HG03159 (cell line): Measurements from ENCODE around the gene TMEM14A.
"Not testable (repeated sequence)": the region's sequence is repeated elsewhere in the genome, so short reads cannot be mapped to it uniquely, and the experiment has no call there.

Source experiments
- ATAC-seq: cut with Tn5 transposase; IDR thresholded peaks from one replicate; pipeline ENCODE4 v1.9.1; 2021; ENCODE audit warnings: mild to moderate bottlenecking, moderate library complexity; ENCODE audit not compliant: unreplicated experiment

The TMEM14A gene

DNA sequence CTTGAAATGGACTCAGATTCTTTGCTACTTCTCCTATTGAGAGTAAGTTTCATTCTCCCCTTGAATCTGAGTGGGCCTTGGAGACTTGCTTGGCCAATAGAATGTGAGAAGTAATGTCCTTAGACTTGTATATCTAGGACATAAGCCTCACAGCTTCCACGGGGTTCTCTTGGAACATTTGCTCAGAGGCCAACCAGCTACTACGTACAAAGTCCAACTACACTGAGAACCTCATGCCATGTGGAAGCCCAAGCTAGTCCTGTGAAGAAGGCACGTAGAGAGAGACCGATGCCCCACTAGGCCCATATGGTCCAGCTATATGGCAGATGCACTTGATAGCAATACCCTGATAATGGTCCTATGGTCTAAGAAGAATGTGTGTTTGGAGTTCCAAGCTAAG lies 22.9 kb downstream of the TMEM14A start:
- no peak for ATAC-seq

DNA sequence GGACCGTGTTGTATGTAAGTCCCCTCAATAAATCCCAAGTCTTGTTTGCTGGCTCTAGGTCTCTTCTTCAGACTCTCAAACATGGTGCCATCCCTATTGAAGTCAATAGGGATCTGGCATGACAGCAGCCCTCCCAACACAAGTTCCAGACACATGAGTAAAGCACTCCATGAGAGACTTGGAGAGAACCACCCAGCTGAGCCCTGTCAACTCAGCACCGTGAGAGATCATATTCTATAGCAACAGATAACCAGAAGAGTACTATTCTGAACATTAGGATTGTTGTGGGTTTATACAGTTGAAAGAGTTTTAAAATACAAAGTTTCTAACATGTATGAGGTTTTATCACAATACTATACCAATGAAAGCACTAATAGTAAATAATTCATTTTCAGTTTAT lies 23.5 kb downstream of the TMEM14A start:
- no peak for ATAC-seq

DNA sequence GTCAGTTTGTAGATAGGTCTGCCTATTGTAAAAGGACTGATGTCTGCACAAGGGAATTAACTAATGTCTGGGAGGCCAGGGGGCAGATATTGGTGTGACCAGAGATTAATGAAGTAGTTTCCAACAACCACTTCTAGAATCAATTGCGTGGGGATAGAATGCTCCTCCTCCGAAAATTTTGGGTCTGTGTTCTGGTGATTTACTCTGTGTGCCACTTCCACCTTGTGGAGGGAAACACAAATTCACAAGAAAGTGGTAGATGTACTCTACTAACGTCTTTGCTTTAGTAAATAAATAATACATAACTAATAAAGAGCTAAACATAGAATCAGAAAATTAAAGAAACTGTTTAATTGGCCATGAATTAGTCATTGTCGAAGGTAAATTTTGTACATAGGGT lies 25.5 kb downstream of the TMEM14A start:
- no peak for ATAC-seq

DNA sequence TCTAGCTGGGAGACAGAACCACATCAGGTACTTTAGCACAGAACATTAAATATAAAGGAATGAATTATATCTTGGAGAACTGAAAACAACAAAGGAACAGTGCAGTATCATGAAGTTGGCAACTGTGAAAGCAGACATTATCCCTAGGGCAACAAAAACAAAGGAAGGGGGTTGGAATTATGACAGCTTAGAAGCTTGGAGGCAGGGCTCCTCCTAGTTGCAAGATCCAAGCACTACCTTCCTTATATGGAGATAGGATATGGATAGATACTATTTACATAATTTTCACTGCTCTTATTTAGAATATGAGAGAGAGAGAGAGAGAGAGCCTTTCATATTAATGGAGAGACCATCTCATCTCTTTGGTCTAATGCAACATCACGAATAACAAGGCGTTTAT lies 27.0 kb downstream of the TMEM14A start:
- no peak for ATAC-seq

DNA sequence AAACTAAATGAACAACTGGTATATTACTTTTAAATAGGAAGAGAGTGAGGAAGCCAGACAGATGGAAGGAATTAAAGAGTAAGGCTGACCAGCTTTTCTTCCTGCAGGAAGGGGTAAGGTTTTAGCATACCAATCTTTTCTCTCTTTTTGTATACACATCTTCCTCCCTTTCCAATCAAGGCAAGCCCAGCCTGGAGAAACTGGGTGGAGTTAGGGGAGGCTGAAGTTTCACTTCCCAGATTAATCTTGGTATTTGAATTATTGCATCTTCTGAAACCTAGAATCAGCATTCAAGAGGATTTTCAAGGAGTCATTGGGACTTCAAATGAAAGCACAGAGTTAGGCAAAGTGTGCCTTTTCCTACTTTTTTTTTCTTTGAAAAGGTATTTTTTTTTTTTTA lies 33.1 kb downstream of the TMEM14A start:
- ATAC-seq: no peak

DNA sequence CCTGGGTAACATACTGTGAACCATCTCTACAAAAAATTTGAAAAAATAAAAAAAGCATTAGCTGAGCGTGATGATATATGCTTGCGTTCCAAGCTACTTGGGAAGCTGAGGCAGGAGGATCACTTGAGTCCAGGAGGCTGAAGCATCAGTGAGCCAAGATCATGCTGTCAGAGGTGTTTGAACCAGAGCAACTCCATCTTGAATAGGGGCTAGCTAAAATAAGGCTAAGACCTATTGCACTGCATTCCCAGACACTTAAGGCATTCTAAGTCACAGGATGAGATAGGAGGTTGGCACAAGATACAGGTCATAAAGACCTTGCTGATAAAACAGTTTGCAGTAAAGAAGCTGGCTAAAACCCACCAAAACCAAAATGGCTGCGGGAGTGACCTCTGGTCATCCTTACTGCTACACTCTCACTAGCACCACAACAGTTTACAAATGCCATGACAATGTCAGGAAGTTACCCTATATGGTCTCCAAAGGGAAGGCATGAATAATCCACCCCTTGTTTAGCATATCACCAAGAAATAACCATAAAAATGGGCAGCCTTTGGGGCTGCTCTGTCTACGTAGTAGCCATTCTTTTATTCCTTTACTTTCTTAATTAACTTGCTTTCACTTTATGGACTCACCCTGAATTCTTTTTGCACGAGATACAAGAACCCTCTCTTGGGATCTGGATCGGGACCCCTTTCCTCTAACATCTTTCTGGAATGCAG lies 34.0 kb downstream of the TMEM14A start:
- not testable (repeated sequence) for ATAC-seq

DNA sequence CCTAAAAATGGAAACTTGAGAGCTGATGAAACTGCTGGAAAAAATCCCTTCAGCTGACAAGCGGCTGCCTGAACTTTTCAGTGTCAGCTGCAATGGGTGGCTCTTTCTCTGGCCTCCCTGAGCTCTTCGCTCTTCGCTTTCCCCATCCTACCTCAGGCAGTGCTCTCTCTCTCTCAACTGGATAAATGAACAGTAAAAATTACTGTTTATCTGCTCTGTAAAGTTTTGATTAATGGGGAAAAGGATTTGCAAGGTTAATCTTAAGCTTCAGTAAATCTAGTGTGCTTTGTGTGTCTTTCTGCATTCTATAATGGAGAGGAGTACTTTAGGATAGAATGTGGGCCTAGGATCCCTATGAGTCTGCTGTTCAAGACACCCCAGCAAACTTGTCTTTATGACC lies 35.1 kb downstream of the TMEM14A start:
- no peak for ATAC-seq

DNA sequence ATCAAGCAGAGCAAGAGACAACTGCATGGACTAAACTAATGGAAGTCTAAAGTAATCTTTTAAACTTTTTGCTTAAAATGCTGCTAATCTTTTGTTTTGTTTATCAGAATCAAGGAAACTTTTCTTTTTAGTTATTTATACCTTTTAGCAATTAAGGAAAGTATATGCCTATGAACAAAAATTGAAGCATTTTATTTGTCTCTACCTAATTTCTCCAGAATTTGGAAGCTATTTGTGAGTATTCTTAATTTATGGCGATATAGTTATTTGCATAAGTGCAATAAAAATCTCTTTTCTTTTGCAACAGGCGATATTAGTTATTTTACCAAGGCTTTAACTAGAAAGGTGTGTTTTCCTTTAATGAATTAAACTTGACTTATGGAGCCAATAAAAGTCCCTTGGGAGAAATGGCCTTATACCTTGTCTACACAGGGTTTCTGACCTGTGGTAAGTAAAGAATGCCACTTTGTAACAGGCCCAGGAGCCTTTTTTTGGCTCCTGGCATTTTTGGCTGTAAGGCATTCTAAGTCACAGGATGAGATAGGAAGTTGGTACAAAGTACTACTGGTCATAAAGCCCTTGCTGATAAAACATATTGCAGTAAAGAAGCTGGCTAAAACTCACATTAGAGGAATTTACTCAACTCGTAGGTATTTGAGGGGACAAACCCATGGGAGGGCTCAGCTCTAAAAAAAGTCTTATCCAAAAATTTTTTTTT lies 37.2 kb downstream of the TMEM14A start:
- ATAC-seq: no peak

DNA sequence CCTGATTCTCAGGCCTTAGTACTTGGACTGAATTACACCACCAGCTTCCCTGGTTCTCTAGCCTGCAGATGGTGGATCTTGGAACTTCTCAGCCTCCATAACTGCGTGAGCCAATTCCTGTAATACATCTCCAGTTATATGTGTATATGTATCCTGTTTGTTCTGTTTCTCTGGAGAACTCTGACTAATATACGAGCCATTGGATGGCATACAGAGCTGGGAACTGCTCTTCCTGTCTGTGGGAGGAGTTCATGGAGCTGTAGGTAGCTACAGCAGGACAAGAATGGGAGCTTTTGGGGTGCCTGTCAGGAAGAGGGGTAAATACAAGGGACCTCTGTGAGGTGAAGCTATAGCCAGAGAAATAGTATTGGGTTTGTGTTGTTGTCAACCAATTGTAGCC lies 41.2 kb downstream of the TMEM14A start:
- no peak for ATAC-seq

DNA sequence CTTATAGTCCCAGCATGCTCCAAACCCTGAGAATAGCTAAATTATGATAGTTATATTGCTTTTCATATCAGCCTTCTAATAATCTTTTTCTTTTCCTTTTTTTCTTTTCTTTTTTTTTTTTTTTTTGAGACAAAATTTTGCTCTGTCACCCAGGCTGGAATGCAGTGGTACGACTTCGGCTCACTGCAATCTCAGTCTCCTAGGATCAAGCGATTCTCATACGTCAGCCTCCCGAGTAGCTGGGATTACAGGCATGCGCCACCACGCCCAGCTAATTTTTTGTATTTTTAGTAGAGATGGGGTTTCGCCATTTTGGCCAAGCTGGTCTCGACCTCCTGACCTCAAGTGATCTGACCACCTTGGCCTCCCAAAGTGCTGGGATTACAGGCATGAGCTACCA lies 43.8 kb downstream of the TMEM14A start:
- not testable (repeated sequence) for ATAC-seq

DNA sequence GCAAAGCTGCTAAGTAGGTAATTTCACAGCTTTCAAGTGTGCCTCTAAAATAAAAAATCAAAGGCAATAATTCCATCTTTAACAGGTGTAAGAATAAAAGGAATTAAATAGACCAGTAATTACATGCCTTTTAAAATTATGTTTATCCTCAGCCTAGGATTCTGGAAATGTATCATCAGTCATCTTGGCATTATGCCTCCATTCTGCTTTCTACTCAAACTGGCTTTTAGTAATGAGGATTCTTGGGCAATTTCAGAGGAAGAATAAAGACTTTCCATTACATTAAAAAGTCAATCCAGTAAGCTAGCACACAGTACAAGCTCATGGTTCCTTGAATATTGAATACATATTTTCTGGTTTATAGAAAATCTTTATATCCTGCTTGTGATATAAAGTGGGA lies 47.6 kb downstream of the TMEM14A start:
- ATAC-seq: no peak

DNA sequence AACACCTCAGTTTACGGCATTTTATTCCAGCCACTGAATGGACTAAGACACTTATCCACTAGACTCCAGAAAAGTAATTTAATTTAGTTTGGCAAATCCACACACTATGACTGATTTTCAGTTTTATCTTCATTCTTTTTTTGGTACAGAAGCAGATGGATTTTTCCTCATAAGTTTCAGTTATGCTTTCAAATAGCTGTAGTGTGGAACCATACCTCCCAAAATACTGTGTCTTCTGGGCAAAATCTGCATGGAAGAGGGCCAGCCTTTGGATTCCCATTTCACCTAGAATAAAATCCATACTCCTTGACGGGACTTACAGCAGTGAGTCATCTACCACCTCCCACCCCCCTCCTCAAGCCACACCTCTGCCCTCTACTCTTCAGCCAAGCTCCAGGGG lies 49.4 kb downstream of the TMEM14A start:
- ATAC-seq: no peak

DNA sequence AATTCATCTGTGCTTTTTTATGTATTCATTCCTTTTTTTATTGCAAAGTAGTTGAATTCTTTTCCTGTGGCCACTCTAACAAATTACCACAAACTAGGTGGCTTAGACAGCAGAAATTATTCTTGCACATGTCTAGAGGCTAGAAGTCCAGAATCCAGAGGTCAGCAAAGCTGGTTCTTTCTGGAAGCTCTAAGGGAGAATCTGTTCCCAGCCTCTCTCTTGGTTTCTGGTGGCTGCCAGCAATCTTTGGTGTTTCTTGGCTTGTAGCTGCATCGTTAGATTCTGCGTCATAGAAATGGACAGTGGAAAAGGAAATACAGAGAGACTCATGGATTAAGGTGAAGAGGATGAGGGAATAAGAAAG lies 53.1 kb downstream of the TMEM14A start:
- ATAC-seq: no peak

DNA sequence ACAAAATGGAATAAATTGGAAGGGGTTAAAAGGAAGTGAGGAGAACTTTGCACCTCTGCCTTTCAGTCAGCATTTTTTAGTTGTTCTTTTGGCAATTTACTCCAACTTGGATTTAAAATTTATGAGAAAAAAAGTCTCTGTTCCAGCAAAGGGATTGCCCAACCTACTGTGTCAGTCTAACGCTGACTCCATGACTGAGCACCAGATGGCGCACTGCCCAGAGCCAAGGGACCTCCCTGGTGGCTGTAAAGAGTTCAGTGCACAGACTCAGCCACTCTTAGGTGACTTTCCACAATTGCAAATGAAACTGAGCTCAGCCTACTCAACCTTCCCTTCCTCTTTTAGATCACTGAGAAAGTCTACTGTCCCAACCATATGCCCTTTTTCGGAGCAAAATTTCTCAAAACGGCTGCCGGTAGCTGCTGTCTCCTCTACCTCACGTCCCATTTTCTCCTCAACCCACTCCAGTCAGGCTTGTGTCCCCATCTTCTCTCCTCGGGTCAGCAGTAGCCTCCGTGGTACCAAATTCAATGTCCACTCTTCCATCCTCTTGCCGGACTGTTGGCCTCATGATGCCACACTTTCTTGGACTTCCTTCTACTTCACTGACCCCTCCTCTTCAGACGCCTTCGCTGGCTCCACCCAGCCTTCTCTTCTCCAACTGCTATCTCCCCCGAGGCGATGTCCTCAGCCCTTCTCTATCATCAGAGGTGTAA lies 53.7 kb downstream of the TMEM14A start:
- peak; percentile 99 for ATAC-seq

DNA sequence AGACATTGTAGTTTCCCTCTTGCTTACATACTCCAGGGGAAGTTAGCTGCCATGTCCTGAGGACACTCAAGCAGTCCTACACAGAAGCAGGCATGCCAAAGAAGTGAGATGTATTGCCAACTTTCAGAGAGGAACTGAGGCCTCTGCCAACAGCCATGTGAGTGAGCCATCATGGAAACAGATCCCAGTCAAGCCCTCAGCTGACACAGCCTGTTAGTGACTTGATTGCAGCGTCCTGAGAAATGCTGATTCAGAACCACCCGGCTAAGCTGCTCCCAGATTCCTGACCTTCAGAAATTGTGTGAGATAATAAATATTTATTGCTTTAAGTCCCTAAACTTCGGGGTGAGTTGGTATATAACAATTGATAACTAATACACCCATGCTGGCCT lies 54.2 kb downstream of the TMEM14A start:
- ATAC-seq: no peak

DNA sequence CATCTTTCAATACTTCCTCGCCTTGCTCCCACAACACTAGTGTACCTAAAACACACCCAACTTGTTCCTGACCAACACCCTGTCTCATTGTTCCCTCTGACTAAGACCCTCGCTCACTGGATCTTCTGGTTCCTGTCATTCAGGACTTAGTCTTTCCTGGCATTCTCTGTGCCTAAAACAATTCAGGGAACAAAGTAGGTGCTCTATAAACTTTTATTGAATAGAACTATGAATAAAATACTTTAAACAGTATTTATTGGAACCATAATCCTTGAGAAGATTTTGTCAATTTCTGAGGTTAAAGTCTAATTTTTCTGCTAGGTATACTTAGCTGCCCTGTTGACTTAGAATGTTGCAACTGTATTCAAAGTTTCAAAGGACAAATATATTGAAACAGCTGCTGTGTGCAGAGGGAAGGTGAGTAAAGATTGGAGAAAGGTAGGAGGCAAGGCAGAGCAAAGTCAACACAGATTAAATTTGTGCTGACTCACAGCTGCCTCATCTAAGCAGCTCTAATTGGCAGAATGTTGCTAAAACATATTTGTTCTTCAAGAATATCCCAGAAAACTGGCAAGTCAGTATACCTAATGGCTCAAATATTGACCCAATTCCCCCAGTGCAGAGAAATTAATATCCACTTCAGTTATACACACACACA lies 54.8 kb downstream of the TMEM14A start:
- ATAC-seq: no peak

DNA sequence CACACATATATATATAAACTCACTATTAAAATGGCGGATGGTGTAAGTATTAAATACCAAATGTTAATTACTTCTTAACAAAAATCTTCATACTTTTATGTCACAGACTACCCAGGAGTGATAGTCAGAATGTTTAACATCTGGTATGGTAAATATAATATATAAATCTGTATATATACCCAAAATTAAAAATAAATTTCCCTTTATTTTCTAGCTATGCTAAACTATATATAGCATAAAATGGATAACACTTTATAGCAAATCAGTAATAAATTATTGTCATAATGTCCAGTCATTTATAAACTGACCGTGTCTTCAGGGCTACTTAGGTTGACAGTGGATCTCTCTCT lies 55.3 kb downstream of the TMEM14A start:
- no peak for ATAC-seq

DNA sequence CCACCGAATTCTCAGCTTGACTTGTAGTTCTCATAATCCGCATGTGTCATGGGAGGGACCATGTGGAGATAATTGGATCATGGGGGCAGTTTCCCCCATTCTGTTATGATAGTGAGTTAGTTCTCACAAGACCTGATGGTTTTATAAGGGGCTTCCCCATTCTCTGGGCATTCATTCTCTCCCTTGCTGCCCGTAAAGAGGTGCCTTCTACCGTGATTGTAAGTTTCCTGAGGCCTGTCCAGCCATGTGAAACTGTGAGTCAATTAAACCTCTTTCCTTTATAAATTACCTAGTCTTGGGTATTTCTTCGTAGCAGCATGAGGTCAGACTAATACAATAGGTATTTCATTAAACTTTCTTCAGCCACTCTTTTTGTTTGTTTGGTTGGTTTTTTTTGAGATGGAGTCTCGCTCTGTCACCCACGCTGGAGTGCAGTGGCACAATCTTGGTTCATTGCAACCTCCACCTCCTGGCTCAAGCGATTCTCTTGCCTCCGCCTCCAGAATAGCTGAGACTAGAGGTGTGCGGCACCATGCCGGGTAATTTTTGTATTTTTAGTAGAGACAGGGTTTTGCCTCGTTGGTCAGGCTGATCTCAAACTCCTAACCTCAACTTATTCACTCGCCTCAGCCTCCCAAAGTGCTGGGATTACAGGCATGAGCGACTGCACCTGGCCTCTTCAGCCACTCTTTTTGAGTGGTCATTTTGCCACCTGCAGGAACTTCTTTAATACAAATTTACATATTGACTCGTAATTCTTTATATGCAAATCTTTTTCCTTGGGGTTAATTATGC lies 56.0 kb downstream of the TMEM14A start:
- ATAC-seq: no peak

DNA sequence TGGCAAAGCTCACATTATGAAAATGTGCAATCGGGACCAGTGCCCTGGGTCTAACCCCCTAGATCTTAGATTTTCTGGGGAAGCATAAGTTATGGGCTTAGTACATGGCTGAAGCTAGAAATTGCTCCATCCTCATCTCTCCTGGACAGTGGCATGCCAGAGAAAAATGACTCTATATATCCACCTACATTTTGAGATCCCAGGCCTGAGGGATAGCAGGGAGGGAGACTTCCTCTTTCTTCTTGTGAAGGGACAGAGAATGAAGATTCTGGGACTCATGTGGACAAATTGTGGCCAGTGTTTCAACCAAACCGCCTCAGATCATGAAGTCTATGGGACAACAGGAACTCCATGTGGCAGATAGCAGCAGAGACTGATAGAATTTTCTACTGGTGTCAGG lies 57.0 kb downstream of the TMEM14A start:
- no peak for ATAC-seq

DNA sequence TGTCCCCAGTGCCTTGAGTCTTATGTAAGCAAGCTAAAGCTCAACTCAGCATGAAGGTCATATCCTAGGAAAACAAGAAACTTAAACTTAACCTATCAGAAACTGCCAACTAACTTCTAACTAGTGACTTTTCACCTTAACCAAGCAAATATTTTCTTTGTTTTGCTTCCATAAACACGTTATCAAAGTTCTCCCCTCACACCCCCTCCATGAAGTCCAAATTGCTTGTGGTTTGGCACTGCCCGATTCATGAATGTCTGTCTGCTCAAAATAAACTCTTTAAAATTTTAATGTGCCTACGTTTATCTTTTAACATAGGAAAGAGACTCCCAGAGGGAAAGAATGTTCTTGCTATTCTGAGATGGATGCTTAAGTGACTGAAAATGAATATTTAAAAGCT lies 57.5 kb downstream of the TMEM14A start:
- no peak for ATAC-seq

DNA sequence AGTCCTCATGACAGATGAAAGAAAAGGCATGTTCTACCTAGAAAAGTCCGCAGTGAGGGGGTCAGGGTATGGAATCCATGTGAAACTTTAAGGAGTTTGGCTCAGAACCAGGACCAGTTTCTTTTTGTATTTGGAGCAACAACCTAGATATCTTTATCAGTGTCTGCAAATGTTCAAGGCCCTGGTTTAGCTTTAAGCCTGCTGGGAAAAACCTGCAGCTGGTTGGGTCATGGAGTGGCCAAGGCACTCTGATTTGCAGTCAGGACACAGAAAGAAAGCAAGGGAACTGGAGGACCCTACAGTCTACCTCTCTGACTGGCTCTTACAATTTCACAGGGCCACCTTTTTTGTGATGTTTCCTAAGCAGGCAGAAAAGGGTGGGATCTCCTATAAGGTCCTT lies 58.7 kb downstream of the TMEM14A start:
- no peak for ATAC-seq
